Transverse colon (tissue), 4 donors: ENCODE results near the gene BAZ1B.

Source experiments
- EP300 ChIP-seq: sonication (generic); formaldehyde crosslinking; IDR thresholded peaks from one replicate; pipeline ENCODE4 v1.6.1; 2017; ENCODE audit warnings: antibody characterized with exemption, low read depth
- POLR2A ChIP-seq: fragments of 450-650 bp; IDR thresholded peaks from one replicate; pipeline ENCODE4 v1.6.1; 2016; ENCODE audit warnings: antibody characterized with exemption, mild to moderate bottlenecking, moderate library complexity
- POLR2AphosphoS5 ChIP-seq, 3 donors: sonication (generic); formaldehyde crosslinking; IDR thresholded peaks; one replicate each; pipeline ENCODE4 v1.6.1; 2016; ENCODE audit warnings: antibody characterized with exemption in 3 of 3
- TF ChIP-seq, protein P1 (sequence below), 5 experiments: fragments of 200-600 bp in 3 of 5; fragments of 450-650 bp in 2 of 5; sonication (generic) in 3 of 5; IDR thresholded peaks; 1 replicate in 2 of 5; 2 replicates in 3 of 5; pipeline ENCODE4 v1.5.1; 2016 to 2017; ENCODE audit warnings: antibody characterized with exemption in 5 of 5, inconsistent platforms in 3 of 5, mild to moderate bottlenecking in 2 of 5, moderate library complexity in 1 of 5

DNA sequence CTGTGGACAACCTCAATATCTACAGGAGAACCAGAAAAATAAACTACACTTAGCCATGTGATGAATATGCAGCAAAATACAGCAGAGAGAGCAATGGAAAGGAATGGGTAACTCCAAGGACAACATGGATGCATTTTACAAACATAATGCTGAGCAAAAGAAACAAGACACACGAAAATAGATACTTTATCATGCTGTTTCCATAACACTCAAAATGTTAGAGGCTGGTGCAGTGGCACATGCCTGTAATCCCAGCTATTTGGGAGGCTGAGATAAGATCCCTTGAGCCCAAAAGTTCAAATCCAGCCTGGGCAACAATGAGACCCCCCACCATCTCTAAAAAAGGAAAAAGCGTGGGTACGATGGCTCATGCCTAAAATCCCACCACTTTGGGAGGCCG, 27.1 kb upstream of the BAZ1B start:
- TF ChIP-seq, protein P1, sequence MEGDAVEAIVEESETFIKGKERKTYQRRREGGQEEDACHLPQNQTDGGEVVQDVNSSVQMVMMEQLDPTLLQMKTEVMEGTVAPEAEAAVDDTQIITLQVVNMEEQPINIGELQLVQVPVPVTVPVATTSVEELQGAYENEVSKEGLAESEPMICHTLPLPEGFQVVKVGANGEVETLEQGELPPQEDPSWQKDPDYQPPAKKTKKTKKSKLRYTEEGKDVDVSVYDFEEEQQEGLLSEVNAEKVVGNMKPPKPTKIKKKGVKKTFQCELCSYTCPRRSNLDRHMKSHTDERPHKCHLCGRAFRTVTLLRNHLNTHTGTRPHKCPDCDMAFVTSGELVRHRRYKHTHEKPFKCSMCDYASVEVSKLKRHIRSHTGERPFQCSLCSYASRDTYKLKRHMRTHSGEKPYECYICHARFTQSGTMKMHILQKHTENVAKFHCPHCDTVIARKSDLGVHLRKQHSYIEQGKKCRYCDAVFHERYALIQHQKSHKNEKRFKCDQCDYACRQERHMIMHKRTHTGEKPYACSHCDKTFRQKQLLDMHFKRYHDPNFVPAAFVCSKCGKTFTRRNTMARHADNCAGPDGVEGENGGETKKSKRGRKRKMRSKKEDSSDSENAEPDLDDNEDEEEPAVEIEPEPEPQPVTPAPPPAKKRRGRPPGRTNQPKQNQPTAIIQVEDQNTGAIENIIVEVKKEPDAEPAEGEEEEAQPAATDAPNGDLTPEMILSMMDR (IDR thresholded peaks at IDR 0.05): no peak
- TF ChIP-seq POLR2A: no peak
- TF ChIP-seq EP300: no peak
- no peak for TF ChIP-seq POLR2AphosphoS5 (IDR thresholded peaks at IDR 0.05)
